Nucleus accumbens (tissue), 56 donors: ENCODE results near the gene GMCL1.
A peak's percentile ranks its signal among the peaks of the same experiment; 100 is the strongest.
"Not testable (repeated sequence)": the region's sequence is repeated elsewhere in the genome, so short reads cannot be mapped to it uniquely, and the experiment has no call there.

Source experiments
- DNase-seq, 56 donors: peaks; one replicate each; lab custom pipeline; 2025; lab: John Stamatoyannopoulos, UW

The GMCL1 gene

GRCh38 chr2:69805887-69806286 is 23.6 kb upstream of the GMCL1 start:
- DNase-seq, result no peak

GRCh38 chr2:69807821-69808540 is 21.5 kb upstream of the GMCL1 start:
- no peak for DNase-seq

GRCh38 chr2:69810550-69810949 is 18.9 kb upstream of the GMCL1 start:
- DNase-seq, result no peak

GRCh38 chr2:69811018-69811417 is 18.4 kb upstream of the GMCL1 start:
- DNase-seq, result peak in 3 of 56 donors; percentile 24 to 30 (median 28)

GRCh38 chr2:69811591-69811990 is 17.9 kb upstream of the GMCL1 start:
- DNase-seq, result no peak

GRCh38 chr2:69815717-69816116 is 13.7 kb upstream of the GMCL1 start:
- no peak for DNase-seq

GRCh38 chr2:69816923-69817542 is 12.4 kb upstream of the GMCL1 start:
- peak in 43 of 56 donors; percentile 6 to 89 (median 47) for DNase-seq

GRCh38 chr2:69817729-69818501 is 11.5 kb upstream of the GMCL1 start:
- DNase-seq, result no peak

- DNase-seq, result no peak
Observed at GRCh38 chr2:69827796-69828540, 1.5 kb upstream of the GMCL1 start.

- DNase-seq, result no peak
Observed at GRCh38 chr2:69828938-69829255, 563 bp upstream of the GMCL1 start.

DNA sequence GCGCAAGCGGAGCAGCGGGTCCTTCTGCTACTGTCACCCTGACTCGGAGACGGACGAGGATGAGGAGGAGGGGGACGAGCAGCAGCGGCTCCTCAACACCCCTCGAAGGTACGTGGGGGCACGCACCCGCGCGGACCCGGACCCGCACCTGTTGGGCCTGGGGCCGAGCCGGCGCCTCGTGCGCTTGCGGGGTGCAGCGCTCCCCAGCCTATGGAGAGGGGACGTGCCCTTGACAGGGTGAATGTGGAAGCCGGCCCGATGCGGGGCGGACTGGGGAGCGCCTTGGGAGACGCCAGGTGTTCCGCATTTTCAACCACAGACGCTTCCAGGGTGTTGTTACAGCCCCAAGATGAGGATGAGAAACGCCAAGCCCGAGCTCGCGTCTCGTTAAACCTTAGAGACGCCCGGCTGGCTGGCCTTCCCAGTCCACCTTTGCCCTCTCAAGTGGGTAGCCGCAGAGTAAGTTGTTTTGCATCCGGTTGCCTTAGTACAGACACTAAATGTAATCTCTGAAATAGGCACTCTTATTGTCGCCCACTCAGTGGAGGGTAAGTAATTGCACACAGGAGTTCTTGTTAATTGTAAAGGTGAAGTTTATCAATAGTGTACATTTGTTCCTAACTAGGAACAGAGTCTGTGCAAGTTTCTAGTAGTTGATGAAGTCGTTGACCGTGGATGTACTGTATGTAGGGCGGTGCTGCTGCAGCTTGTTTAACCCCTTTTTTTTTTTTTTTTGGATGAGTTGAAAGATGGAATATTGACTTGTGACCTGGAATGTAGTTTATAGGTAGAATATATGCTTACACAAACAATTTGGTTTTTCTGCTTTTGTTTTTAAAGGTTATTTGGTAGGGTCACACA is 815 bp downstream of the GMCL1 start:
- peak in 13 of 56 donors; percentile 7 to 51 (median 34) for DNase-seq

GRCh38 chr2:69830906-69831241 is 1.4 kb downstream of the GMCL1 start:
- DNase-seq, result not testable (repeated sequence)

GRCh38 chr2:69831354-69831905 is 2.0 kb downstream of the GMCL1 start:
- DNase-seq, result no peak

DNA sequence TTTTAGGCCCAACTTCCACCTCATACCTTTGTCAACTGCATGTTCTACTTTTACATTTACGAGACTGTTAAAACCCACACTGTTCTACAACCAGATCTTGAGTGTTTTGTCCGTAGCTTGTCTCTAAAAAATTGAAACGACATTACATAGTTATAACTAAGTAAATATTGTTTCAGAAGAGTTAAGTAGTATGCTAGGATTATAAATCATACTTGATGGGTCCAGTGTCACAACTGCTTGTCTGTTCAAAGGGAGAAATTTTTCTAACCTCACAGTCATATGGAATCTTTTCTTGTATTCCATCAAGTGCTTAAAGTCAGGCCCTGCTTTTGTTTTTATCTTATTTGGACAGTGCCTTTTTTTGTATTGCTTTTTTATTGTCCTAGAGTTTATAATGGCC is 4.3 kb downstream of the GMCL1 start:
- DNase-seq, result no peak

GRCh38 chr2:69835666-69836065 is 6.2 kb downstream of the GMCL1 start:
- no peak for DNase-seq

DNA sequence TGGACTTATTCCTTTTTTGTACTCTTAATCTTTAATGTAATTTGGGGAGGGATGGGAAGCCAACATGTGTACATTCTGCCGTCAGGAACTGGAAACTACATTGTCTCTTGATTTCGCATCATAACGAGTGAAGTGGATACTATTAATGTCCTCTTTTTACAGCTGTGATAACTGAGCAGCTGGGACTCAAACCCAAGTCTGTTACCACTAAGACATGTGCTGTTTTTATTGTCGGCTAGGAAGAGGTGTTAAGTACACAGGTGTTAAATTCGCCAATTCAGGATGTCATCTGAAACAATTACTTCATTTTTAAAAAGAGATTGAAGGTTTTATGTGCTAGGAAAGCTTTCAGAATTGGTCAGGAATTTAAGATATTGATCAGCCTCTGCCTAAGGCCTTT is 6.9 kb downstream of the GMCL1 start:
- DNase-seq, result no peak

- DNase-seq, result no peak
Observed at GRCh38 chr2:69837533-69837932, 8.1 kb downstream of the GMCL1 start.

GRCh38 chr2:69843993-69844392 is 14.5 kb downstream of the GMCL1 start:
- no peak for DNase-seq

DNA sequence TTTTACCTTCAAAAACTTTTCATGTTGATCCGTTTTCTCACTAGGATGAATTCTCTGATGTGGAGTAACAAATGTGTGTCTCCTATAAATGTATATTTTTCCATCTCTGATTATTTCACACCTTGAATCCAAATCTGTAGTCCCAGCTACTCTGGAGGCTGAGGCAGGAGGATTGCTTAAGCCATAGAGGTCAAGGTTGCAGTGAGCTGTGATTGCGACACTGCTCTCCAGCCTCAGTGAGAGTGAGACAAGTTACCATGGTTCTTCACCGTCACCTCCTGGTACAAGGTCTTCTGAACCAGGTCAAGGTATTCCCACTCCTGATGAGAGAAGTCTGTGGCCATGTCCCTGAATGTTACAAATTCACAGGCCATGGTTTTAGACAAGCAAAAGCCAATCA is 15.1 kb downstream of the GMCL1 start:
- no peak for DNase-seq
